ENCODE measurements around the gene PTGES2. TPM values are rescaled to one million over a fixed set of nuclear protein-coding genes. Genes with fewer than 3 reads are reported as not detected.

PTGES2 gene
- total and polyA plus RNA-seq, 7 donors, result 61.2 to 150 (median 119) TPM

GRCh38 chr9:128082151-128082550, 45.4 kb downstream of the PTGES2 start:
- Histone ChIP-seq H3K36me3 (ENCODE audit: insufficient read depth in 1 of 2, low read depth in 1 of 2) (no peaks in the 10 kb centered on the region), H3K27me3 (ENCODE audit: insufficient read depth in 3 of 3, low read length in 2 of 3) (no peaks in the 10 kb centered on the region), H3K4me3 (no peak overlapping the region), H3K9me3 (no peaks in the 10 kb centered on the region), H3K27ac (peak overlapping the region; percentile 66), H3K4me1 (peaks cover 38% of the 10 kb centered on the region)
- TF ChIP-seq CTCF (IDR thresholded peaks at IDR 0.05), result no peak
- intact Hi-C loops (cut with DNase I), result no loop called here
- no peak for ATAC-seq
- no peak for DNase-seq
- WGBS, 3 donors, result 66 to 72% (median 69%) methylated on average over 7 of the region's 7 CpGs

- Histone ChIP-seq H3K36me3 (ENCODE audit: insufficient read depth in 1 of 2, low read depth in 1 of 2) (no peaks in the 10 kb centered on the region), H3K9me3 (no peaks in the 10 kb centered on the region), H3K27ac (peak overlapping the region; percentile 66), H3K27me3 (ENCODE audit: insufficient read depth in 3 of 3, low read length in 2 of 3) (no peaks in the 10 kb centered on the region), H3K4me3 (no peak overlapping the region), H3K4me1 (peaks cover 38% of the 10 kb centered on the region)
- DNase-seq (no peak), ATAC-seq (peak; percentile 58 to 71 (median 64))
- intact Hi-C loops (cut with DNase I), result no loop called here
- TF ChIP-seq CTCF (IDR thresholded peaks at IDR 0.05), result no peak
- WGBS, 3 donors, result 19 to 38% (median 30%) methylated on average over 3 of the region's 3 CpGs
Measured at GRCh38 chr9:128081056-128081455, 46.5 kb downstream of the PTGES2 start.

GRCh38 chr9:128080206-128080605, 47.3 kb downstream of the PTGES2 start:
- H3K9me3 ChIP-seq, result no peaks in the 10 kb centered on the region
- H3K36me3 ChIP-seq (ENCODE audit: insufficient read depth in 1 of 2, low read depth in 1 of 2), result no peaks in the 10 kb centered on the region
- ATAC-seq (no peak), DNase-seq (no peak)
- no peaks in the 10 kb centered on the region for H3K27me3 ChIP-seq (ENCODE audit: insufficient read depth in 3 of 3, low read length in 2 of 3)
- no peak overlapping the region for H3K4me3 ChIP-seq
- peaks cover 39% of the 10 kb centered on the region for H3K4me1 ChIP-seq
- WGBS, 3 donors, result 72 to 77% (median 75%) methylated on average over 5 of the region's 5 CpGs
- peak overlapping the region; percentile 64 for H3K27ac ChIP-seq
- intact Hi-C loops (cut with DNase I), result no loop called here
- no peak for TF ChIP-seq CTCF (IDR thresholded peaks at IDR 0.05)

DNA sequence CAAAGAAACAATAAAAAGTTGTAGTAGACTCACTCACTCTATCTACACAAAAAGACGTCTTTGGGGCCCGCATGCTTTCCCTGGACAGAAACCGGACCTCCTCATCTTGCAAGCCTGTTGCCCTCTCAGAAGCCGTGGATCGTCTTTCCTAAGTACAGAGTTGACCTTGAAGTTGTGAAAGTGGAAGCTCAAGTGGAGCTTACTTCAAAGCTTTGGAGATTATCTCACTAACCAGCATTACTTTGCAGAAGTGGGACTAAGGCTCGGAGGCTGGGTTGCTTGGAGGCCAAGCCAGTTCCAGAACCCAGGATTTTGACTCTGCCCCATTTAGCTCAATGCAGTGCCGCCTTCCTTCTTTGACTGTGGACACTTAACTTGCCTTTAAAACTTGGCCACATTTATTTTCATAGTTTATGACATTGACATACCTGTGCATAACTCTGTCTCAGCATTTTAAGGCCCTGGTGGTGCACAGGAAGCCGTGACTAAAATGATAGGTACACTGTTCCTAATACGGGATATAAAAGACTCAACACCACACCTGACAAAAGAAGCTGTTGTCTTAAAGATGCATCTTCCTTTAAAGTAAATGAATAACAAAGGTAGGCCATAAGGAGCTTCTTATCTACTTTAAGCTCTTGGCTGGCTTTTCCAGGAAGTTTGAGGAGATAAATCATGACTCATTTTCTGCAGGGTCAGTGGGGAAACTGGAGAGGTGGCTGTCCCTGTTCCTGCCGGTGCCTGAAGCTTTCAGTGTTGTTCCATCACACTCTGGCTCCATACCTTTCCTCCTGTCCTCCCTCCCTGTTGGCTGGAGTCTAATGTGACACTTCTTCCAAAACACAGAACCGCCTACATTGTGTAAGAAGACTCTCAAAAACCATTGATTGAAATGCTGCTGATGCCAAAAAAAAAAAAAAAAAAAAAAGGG, 48.8 kb downstream of the PTGES2 start:
- peaks cover 46% of the 10 kb centered on the region for H3K4me1 ChIP-seq
- intact Hi-C loops (cut with DNase I), result no loop called here
- ATAC-seq (peak; percentile 64 to 88 (median 76)), DNase-seq (no peak)
- H3K27ac ChIP-seq, result peak overlapping the region; percentile 79
- H3K9me3 ChIP-seq, result no peaks in the 10 kb centered on the region
- no peaks in the 10 kb centered on the region for H3K27me3 ChIP-seq (ENCODE audit: insufficient read depth in 3 of 3, low read length in 2 of 3)
- H3K4me3 ChIP-seq, result peak overlapping the region; percentile 15
- no peaks in the 10 kb centered on the region for H3K36me3 ChIP-seq (ENCODE audit: insufficient read depth in 1 of 2, low read depth in 1 of 2)
- WGBS, 3 donors, result 33 to 54% (median 38%) methylated on average over 11 of the region's 11 CpGs
- no peak for TF ChIP-seq CTCF (IDR thresholded peaks at IDR 0.05)

Data from psoas muscle (tissue), 8 donors.